HG02642 (cell line): ENCODE measurements around the gene DLGAP5.

Source experiments
- ATAC-seq: cut with Tn5 transposase; IDR thresholded peaks from one replicate; pipeline ENCODE4 v1.9.1; 2021; ENCODE audit warnings: mild to moderate bottlenecking; ENCODE audit not compliant: unreplicated experiment, poor library complexity

Gene DLGAP5, protein sequence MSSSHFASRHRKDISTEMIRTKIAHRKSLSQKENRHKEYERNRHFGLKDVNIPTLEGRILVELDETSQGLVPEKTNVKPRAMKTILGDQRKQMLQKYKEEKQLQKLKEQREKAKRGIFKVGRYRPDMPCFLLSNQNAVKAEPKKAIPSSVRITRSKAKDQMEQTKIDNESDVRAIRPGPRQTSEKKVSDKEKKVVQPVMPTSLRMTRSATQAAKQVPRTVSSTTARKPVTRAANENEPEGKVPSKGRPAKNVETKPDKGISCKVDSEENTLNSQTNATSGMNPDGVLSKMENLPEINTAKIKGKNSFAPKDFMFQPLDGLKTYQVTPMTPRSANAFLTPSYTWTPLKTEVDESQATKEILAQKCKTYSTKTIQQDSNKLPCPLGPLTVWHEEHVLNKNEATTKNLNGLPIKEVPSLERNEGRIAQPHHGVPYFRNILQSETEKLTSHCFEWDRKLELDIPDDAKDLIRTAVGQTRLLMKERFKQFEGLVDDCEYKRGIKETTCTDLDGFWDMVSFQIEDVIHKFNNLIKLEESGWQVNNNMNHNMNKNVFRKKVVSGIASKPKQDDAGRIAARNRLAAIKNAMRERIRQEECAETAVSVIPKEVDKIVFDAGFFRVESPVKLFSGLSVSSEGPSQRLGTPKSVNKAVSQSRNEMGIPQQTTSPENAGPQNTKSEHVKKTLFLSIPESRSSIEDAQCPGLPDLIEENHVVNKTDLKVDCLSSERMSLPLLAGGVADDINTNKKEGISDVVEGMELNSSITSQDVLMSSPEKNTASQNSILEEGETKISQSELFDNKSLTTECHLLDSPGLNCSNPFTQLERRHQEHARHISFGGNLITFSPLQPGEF

DNA sequence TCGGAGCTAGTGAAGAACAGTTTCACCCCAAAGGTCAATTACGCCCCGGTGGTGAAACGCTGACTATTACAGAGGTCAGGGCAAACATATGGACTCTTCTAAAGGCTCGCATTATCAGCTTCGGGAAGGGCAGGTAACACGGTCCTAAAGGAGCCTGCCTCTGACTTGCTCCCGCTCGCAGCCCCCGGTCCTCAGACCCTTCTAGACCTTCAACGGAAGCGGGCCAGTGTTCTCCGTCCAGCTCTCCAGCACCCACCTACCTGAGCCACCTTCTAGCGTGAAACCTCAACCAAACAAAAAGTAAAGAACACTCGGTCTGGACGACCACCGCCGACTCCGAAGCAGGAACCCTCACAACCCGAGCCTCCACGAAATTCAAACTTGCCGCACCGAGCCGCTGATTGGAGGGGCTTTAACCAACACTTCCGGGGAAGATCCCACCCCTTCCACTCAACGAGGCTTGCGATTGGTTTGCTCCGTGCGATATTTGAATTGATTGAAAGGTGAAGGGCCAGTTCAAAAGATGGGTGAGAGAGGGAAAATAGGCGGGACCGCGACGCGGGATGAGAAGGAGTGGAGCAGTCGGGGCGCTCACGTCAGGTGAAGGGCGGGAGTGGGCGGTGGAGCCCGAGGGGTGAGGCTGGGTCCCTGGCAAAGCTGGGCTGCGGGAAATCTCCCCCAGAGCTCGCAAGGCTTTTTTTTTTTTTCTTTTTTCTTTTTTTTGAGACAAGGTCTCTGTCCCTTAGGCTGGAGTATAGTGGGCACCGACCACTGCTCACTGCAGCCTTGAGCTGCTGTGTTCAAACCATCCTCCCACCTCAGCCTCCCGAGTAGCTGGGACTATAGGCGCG is at the start of gene DLGAP5:
Gene DLGAP5 (minus strand): TSS at position 383 of the 851 bp plus-strand sequence. CDS start 2,406 bp downstream, outside the sequence.
- ATAC-seq: peak; percentile 96

DNA sequence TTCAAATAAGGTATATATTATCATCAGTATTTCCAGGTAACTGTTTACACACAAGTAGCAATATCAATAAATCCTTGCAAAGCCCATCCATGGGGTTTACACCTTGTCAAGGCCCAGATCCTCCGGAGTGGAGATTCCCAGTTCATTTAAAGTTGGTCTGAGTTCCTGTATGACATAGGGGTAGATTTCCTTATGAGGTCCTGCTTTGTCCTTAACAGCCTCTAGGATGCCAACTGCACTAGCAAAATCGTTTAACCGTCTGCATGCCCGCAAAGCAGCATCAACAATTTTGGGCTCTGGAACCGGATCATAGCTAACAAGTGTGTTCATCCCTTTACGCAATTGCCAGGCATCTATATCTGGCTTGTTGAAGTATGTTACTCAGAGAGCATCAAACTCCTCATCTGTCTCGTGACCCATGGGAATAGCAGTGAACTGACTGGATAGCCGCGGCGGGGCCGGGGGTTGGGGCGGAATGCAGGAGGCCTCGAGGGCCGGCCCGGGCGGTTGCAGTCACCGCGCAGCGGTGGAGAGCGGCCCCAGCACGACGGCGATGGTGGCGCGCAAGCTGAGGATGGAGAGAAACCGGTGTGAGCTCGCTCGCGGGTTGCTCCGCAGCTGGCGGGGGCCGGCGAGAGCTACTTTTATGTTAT is 49.3 kb upstream of the DLGAP5 start:
- ATAC-seq: no peak

DNA sequence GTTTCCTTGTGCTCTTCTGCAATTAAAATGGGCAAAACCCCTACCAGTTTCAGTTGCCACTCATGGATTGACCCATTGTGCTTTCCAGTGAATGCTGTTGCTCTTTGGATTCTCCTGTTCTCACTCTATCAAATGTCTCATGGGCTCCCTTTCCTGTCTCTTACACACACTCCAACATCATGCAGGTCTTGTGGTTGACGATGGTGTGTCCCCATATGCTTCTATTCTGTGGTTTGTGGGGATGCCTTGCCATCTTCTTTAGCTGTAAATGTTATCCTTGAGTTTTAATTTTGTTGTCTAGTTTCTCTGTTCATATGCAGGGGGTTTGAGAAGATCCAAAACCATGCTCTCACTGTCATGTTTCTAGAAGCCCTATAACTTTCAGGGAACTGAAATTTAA is 47.9 kb upstream of the DLGAP5 start:
- ATAC-seq: no peak

DNA sequence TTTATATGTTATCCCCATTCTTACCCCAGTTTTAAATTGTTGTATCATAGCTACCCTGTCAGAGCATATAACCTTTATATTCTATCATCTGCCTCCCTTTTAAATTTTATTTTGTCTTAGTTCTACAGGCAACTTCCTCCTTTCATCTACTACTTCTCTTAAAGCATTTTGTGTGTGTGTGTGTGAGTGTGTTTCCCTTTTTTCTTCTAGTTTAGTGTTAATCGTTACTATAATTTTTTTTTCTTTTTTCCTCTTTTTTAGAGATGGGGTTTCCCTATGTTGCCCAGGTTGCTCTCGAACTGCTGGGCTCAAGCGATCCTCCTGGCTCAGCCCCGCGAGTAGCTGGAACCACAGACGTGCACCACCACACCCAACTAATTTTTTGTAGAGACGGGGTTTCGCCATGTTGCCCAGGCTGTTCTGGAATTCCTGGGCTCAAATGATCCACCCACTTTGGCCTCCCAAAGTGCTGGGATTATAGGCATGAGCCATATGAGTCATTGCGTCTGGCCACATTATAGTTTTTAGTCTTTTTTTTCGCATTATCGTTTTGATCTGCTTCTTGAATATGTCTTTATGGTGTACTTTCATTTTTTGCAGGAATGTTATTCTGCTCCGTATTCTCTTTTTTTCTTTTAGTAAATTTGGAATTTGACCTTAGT is 46.8 kb upstream of the DLGAP5 start:
- no peak for ATAC-seq

DNA sequence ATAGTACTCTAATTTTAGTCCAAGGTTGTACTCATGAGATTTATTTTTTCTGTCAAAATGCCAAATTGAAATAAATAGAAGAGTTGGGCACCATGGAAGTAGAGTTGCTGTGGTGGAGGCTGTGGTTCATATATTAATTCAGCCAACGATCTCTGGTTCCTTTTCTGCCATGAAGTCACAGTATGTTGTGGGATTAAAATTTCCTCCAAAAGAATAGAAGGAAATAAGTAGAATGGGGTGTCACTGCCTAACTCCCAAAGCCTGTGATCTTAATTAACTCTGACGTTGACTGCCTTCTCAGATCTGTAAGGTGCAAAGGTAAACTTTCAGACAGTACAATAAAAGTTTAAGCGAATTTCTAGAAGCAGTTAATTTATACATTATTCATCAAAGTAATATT is 42.2 kb upstream of the DLGAP5 start:
- ATAC-seq: no peak

DNA sequence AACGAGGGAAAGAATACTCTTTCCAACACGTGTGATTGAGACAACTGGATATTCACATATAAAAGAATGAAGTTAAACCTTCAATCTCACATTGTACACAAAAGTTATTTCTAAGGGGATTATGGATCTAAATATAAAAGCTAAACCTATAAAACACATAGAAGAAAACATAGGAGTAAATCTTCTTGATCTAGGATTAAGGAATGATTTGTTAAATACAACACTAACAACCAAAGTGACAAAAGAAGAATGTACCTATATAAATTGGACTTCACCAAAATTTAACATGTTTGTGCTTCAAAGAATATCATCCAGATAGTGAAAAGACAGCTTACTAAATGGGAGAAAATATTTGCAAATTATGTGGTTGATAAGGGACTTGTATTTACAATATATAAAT is 36.9 kb upstream of the DLGAP5 start:
- ATAC-seq: no peak

GRCh38 chr14:55223364-55223763 is 32.0 kb upstream of the DLGAP5 start:
- ATAC-seq: no peak

DNA sequence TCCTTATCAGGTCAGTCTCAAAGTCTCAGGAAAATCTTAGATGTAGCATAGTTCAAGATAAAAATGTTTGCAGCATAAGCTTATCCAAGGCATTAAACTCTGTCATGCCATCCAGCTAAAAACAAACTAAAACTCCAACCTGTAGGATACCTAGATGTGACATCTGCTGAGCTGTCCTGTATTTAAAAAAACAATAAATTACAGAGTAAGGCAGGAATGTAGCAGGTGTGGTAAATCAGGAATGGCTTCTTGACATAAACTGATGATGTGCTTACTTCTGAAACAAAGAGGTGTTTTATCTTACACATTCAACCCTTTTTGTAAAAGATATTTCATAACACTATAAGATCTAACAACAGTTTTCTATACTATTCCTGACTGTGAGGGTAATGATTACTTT is 30.6 kb upstream of the DLGAP5 start:
- no peak for ATAC-seq

DNA sequence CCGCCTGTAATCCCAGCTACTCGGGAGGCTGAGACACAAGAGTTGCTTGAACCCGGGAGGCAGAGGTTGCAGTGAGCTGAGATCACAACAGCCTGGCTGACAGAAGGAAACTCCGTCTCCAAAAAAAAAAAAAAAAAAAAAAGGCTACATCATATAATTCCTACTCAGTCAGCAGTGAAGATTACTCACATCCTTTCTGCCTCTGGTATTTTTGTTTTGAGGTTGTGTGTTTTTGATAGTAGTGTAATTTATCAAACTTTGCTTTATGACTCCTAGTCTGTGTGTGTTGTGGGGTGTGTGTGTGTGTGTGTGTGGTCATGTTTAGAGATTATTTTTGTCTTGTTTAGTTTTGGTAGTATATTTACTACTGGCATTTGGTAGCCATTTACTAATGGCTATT is 29.8 kb upstream of the DLGAP5 start:
- no peak for ATAC-seq

DNA sequence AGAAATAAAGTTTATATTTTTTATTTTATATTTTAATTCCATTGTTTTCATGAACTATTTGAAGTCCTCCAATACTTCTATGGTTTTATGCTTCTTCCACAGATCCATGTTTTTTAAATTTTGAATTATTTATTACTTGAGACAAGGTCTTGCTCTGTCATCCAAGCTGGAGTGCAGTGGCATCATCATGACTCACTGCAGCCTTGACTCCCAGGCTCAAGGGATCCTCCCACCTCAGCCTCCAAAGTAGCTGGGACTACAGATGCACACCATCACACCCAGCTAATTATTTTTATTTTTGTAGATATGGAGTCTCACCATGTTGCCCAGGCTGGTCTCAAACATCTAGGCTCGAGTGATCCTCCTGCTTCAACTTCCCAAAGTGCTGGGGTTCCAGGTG is 28.8 kb upstream of the DLGAP5 start:
- ATAC-seq: no peak

DNA sequence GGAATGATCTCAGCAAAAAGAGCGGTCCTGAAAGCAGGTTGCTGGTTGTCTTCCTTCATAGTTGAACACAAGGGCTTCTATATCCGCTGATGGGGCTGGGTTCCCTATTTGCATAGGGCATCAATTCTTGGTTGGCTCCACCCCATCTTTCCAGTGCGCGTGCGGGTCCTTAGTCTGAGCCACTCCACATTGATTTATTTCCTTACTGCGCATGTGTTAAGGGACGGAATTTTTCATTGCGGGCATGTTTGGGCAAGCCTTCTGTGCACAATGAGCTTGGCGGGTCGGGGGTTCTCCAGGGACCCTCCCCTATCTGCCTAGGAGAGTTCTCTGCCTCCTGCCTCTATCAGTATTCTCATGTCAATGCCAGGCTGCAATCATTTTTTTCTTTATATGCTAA is 21.2 kb upstream of the DLGAP5 start:
- ATAC-seq: no peak

DNA sequence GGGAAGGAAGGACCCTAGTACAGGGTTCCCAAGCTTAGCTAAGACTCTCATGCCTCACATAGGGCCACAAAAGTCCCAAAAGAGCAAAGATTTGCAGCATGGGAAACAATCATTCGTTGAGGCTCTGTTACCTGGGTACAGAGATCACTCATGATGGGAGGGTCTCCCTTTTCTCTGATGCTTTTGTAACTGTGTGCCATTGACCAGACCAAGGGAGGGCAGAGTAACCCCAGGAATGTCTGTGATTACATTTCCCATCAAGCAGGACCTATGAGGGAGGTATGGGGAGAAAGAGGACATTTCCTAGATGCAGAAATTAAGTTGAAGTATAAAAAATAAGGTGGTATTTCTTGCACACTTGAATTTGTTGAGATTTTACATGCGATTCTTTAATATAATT is 16.4 kb upstream of the DLGAP5 start:
- no peak for ATAC-seq

DNA sequence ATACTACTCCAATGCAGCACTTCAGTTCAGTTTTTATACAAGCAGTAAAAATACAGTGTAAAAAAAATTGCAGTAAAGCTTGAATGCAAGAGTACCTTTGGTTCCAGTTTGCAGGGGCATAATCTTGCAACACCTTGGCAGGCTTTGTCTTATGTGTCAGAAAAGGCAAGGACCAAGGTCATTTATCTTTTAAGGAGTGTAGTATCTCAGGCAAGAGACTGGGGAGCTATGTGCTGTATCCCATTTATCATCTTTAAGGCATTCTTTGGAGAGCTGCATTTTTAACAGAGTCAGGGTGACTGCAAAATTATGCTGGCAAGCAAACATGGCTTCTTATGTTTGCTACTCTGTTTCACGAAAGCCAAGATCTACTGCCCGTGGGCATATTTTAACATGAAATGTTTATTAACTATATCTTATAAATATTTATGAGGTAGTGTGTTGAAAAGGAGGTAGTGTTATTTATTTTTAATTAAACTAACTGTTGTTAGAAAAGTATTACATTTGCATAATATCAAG is 14.8 kb upstream of the DLGAP5 start:
- no peak for ATAC-seq

DNA sequence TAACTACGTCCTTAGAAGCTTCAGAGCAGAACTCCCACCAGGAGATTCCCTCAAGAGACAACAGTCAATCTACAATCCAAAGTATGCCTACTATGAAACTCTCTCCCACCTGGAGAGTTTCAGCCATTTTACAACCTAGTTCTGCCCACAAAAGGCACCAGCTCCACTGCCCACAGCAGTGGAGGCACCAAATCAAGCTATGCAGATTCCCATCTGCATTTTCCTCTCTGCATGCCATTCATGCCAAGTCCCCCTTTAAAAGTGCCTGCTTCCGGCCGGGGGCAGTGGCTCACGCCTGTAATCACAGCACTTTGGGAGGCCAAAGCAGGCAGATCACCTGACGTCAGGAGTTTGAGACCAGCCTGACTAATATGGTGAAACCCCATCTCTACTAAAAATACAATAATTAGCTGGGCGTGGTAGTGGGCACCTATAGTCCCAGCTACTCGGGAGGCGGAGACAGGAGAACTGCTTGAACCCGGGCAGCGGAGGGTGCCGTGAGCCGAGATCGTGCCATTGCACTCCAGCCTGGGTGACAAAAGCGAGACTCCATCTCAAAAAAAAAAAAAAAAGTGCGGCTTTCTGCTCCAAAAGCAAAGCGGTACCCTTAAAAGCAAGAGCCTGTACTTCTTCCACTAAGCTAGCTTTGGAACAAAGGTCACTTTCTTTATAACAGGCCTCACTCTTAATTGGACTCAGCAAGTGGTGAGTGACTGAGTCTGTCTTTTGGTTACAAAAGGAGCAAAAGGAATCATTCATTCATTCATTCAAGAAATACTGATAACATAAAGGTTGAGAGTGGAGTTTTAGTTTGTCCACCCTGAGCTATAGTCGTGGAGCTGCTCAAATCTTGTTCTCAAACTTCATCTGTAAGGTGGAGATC is 10.1 kb upstream of the DLGAP5 start:
- ATAC-seq: no peak

- no peak for ATAC-seq
These were observed 9.3 kb upstream of the DLGAP5 start for GRCh38 chr14:55200651-55201050.

GRCh38 chr14:55198749-55199148 is 7.4 kb upstream of the DLGAP5 start:
- no peak for ATAC-seq

DNA sequence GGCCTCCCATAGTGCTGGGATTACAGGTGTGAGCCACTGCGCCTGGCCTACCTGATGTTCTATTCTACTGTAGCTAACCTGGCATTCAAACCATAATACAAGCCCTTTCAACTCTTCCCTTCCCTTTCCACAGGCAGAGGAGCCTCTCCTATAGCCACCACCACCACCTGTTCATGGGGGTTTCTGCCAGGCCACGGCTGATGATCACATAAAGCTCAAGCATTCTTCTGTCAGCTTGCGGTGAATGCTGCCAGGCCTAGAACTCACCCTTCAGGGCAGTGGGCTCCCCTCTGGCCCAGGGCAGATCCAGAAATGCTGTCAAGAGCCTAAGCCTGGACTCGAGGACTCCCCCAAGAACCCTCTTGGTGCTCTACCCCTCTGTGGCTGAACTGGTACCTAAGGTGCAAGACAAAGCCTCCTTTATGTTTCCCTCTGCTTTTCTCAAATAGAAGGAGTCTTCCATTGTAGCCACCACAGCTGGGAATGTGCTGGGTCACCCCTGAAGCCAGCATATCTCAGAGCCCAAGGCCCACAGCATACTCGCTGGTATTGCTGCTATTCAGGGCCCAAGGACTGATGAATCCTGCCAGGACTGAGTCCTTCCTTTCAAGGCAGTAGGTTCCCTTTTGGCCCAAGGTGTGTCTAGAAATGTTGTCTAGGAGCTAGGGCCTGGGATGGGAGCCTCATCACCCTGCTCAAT is 3.4 kb upstream of the DLGAP5 start:
- no peak for ATAC-seq

GRCh38 chr14:55192054-55192621 is 753 bp upstream of the DLGAP5 start:
- ATAC-seq: no peak
